DND-41 (cell line): ENCODE results near the gene MSANTD2.

Source experiments
- ATAC-seq: fragments of 200-7000 bp; cut with Tn5 transposase; 3 replicates; pipeline ENCODE4 v1.9.1; 2021; ENCODE audit warnings: low read depth; ENCODE audit not compliant: insufficient read depth
- DNase-seq: peaks from one replicate; pipeline ENCODE4 v3.0.0-alpha.2; 2020
- H2AFZ ChIP-seq: 2 replicates; pipeline ENCODE4 v1.6.0; 2012; ENCODE audit warnings: low read depth, low read length
- H3K27ac ChIP-seq: 2 replicates; pipeline ENCODE4 v1.5.1; 2012; ENCODE audit warnings: low read length, inconsistent platforms
- H3K27me3 ChIP-seq: fragments of 200-600 bp; sonication (generic); 2 replicates; pipeline ENCODE4 v1.6.0; 2012; ENCODE audit warnings: low read length, mild to moderate bottlenecking, inconsistent platforms; ENCODE audit not compliant: insufficient read depth, poor library complexity
- H3K36me3 ChIP-seq: 2 replicates; pipeline ENCODE4 v1.5.1; 2012; ENCODE audit warnings: low read length, inconsistent platforms; ENCODE audit not compliant: insufficient read depth
- H3K4me1 ChIP-seq: 2 replicates; pipeline ENCODE4 v1.5.1; 2012; ENCODE audit warnings: mild to moderate bottlenecking, low read length; ENCODE audit not compliant: insufficient read depth
- H3K4me2 ChIP-seq: 2 replicates; pipeline ENCODE4 v1.6.0; 2012; ENCODE audit warnings: mild to moderate bottlenecking, moderate library complexity, low read length, inconsistent platforms; ENCODE audit not compliant: insufficient read depth
- H3K4me3 ChIP-seq, 2 experiments: fragments of 200-600 bp in 1 of 2; shearing (Covaris generic) in 1 of 2; 2 replicates each; pipeline ENCODE4 v1.5.1; 2012 to 2016; ENCODE audit warnings: inconsistent platforms in 2 of 2, low read length in 2 of 2, mild to moderate bottlenecking in 2 of 2, low read depth in 1 of 2, moderate library complexity in 1 of 2
- H3K79me2 ChIP-seq: 2 replicates; pipeline ENCODE4 v1.6.0; 2012; ENCODE audit warnings: low read length, inconsistent platforms; ENCODE audit not compliant: insufficient read depth
- H3K9ac ChIP-seq: 2 replicates; pipeline ENCODE4 v1.6.0; 2012; ENCODE audit warnings: low read depth, mild to moderate bottlenecking, inconsistent platforms, low read length, moderate library complexity
- H3K9me3 ChIP-seq: 2 replicates; pipeline ENCODE4 v1.5.1; 2012; ENCODE audit warnings: low read length, moderate library complexity, mild to moderate bottlenecking, inconsistent platforms; ENCODE audit not compliant: insufficient read depth, severe bottlenecking
- H4K20me1 ChIP-seq: 2 replicates; pipeline ENCODE4 v1.6.0; 2012; ENCODE audit warnings: low read length; ENCODE audit not compliant: insufficient read depth
- CTCF ChIP-seq: IDR thresholded peaks from 2 replicates; pipeline ENCODE4 v1.5.1; 2012; ENCODE audit warnings: borderline replicate concordance, low read length, moderate library complexity, mild to moderate bottlenecking; ENCODE audit not compliant: poor library complexity, severe bottlenecking; ENCODE audit errors: extremely low read depth
- EZH2 ChIP-seq: IDR thresholded peaks from 3 replicates; pipeline ENCODE4 v1.6.1; 2012; ENCODE audit warnings: borderline replicate concordance, low read depth, mild to moderate bottlenecking, moderate library complexity, low read length, inconsistent platforms; ENCODE audit not compliant: severe bottlenecking

Gene MSANTD2

GRCh38 chr11:124784051-124784450 is 16.2 kb downstream of the MSANTD2 start:
- DNase-seq (no peak), ATAC-seq (no peak)
- Histone ChIP-seq H4K20me1 (peaks cover 19% of the 10 kb centered on the region; the same call in 1 of the 2 replicates), H3K36me3 (no peaks in the 10 kb centered on the region), H3K4me3 (no peak overlapping the region), H3K9ac (no peak overlapping the region), H3K27me3 (no peaks in the 10 kb centered on the region), H3K9me3 (no peaks in the 10 kb centered on the region), H3K79me2 (peaks cover 12% of the 10 kb centered on the region; the same call in 1 of the 2 replicates), H3K4me1 (no peaks in the 10 kb centered on the region), H3K27ac (no peak overlapping the region), H2AFZ (no peak overlapping the region), H3K4me2 (no peak overlapping the region)
- no peak for TF ChIP-seq EZH2
- TF ChIP-seq CTCF: no peak

GRCh38 chr11:124783002-124783401 is 17.2 kb downstream of the MSANTD2 start:
- H3K4me2 ChIP-seq: no peak overlapping the region
- no peak overlapping the region for H3K4me3 ChIP-seq
- no peaks in the 10 kb centered on the region for H3K27me3 ChIP-seq
- H3K4me1 ChIP-seq: no peaks in the 10 kb centered on the region
- H3K27ac ChIP-seq: no peak overlapping the region
- TF ChIP-seq CTCF: no peak
- TF ChIP-seq EZH2: no peak
- H4K20me1 ChIP-seq: peaks cover 14% of the 10 kb centered on the region; the same call in 1 of the 2 replicates
- H3K79me2 ChIP-seq: peaks cover 5% of the 10 kb centered on the region; the same call in 1 of the 2 replicates
- H3K9me3 ChIP-seq: no peaks in the 10 kb centered on the region
- no peak overlapping the region for H3K9ac ChIP-seq
- H3K36me3 ChIP-seq: no peaks in the 10 kb centered on the region
- DNase-seq (no peak), ATAC-seq (no peak)
- H2AFZ ChIP-seq: no peak overlapping the region

DNA sequence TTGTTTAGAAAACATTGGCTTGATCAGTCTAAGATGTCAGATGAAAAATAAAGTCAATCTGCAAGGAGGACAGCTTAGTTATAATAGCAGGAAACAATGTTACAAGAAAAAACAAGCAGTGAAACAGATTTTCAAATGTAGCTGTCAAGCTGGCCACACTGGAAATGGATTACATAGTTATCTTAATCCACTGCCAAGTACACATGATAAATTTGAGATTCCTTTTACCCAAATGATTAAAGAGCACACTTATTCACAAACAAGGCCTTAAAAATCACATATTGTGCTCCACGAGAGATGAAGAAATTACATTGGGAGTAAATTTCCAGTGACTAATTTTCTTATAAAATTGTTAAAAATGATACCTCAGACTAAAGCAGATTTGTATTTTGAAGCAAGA is 20.6 kb downstream of the MSANTD2 start:
- TF ChIP-seq CTCF: no peak
- Histone ChIP-seq H4K20me1 (no peaks in the 10 kb centered on the region), H3K36me3 (no peaks in the 10 kb centered on the region), H3K9me3 (no peaks in the 10 kb centered on the region), H3K4me1 (no peaks in the 10 kb centered on the region), H2AFZ (no peak overlapping the region), H3K27me3 (no peaks in the 10 kb centered on the region), H3K79me2 (no peaks in the 10 kb centered on the region), H3K4me3 (no peak overlapping the region), H3K4me2 (no peak overlapping the region), H3K9ac (no peak overlapping the region), H3K27ac (no peak overlapping the region)
- ATAC-seq (no peak), DNase-seq (no peak)

DNA sequence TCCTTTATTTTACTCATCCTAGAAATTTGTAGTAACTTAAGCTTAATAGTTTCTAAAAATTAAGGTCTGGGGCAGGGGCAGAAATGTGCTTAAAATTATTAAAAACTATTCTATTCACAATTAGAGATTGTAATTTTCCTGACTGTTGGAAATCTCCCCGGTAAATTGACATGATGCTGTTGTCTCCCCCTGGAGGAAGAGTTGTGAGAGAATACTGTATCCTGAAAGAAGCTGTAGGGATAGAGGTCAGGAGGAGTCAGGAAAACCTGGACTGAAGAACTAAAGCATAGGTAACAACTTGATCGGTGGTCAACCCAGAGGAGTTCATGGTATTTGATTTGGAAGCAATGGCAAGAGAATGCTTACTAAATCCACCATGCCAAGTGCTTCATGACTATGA is 21.9 kb downstream of the MSANTD2 start:
- H3K9me3 ChIP-seq: no peaks in the 10 kb centered on the region

More for the DNA sequence above, 21.9 kb downstream of the MSANTD2 start:
- Histone ChIP-seq H2AFZ (no peak overlapping the region), H3K27me3 (no peaks in the 10 kb centered on the region), H4K20me1 (no peaks in the 10 kb centered on the region), H3K9ac (no peak overlapping the region), H3K4me3 (no peak overlapping the region), H3K36me3 (no peaks in the 10 kb centered on the region; the same call in 1 of the 2 replicates), H3K4me2 (no peak overlapping the region), H3K4me1 (no peaks in the 10 kb centered on the region), H3K27ac (no peak overlapping the region), H3K79me2 (no peaks in the 10 kb centered on the region)
- ATAC-seq: no peak
- DNase-seq: no peak
- TF ChIP-seq EZH2 (no peak), CTCF (no peak)
